SK-N-SH treated with all-trans-retinoic acid at 6 μM for 48 hours (cell line): ENCODE measurements around the gene UTRN.

Source experiments
- ISL1 ChIP-seq: fragments of 250-450 bp; sonication (Bioruptor Pico); IDR thresholded peaks from 2 replicates; pipeline ENCODE4 v2.1.2; 2022; ENCODE audit warnings: mild to moderate bottlenecking, moderate library complexity
- TSHZ2 ChIP-seq: fragments of 250-450 bp; sonication (Bioruptor Pico); IDR thresholded peaks from 2 replicates; pipeline ENCODE4 v1.5.0; 2020; ENCODE audit warnings: mild to moderate bottlenecking, moderate library complexity
- ZC3H10 ChIP-seq: fragments of 250-450 bp; sonication (Bioruptor Pico); IDR thresholded peaks from 2 replicates; pipeline ENCODE4 v1.5.1; 2021; ENCODE audit warnings: mild to moderate bottlenecking, moderate library complexity

DNA sequence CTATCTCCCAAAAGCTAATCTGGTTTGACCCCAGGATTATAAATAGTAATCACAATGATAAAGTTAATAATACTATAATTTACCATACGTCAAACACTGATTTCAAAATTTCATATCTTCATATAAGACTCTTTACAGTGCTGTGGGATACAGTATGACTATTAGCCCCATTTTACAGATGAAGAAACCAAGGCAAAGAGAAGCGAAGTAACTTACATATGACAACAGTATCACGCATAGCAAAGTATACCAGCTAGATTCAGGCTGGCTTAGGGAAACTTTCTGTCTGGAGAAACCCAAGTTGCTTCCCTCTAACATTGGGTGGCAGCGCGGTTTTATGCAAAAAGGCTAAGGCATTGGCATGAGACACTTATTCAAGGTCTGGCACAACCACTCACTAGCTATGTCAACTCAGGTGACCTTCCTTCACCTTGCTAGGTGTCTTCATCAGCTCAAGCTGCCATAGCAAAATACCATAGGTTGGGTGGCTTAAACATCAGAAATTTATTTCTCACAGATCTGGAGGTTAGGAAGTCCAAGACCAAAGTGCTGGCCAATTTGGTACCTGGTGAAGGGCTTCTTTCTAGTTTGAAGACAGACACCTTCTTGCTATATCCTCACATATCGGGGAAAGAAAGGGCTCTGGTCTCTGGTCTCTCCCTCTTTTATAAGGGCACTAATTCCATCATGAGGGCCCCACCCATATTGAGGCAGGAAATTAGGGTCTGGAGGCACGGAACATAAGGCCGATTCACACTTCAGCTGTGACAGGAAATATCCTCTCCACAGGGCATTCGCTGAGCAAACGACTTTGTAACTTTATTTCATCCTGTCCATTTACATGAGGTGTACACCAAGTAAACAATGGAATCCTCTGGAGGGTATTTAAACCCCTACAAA is 22.4 kb upstream of the UTRN start:
- TF ChIP-seq ZC3H10 (no peak), ISL1 (no peak), TSHZ2 (CRISPR knock-in tag) (no peak)
